ENCODE measurements around the gene EML6.

The EML6 gene

DNA sequence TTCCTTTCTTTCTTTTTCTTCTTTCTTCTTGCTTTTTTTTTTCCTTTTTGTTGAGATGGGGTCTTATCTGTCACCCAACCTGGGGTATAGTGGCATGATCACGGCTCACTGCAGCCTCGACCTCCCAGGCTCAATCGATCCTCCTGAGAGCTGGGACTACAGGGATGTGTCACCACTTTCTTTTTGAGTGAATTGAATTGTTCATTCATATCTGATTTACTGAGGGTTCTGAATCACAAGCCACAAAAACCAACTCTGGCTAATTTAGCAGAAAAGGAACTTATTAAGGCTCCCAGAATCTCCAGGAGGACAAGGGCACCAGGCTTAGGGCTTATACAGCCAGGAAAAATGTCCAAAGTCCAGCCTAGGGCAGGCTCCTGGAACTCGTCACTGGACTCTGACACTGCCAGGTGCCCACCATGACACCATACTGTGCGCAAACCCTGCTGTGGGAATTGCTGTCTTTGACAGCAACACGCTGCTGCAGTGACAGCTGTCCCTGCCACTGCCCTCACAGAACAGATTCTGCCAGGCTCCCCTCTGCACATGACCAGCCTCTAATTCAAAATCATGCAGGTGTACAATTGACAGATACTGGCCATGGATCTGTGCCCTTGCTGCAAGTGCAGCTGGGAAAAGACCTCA, 42.9 kb upstream of the EML6 start:
- Histone ChIP-seq H3K27me3 (ENCODE audit: insufficient read depth, low read length, poor library complexity, severe bottlenecking) (no peaks in the 10 kb centered on the region), H4K20me1 (ENCODE audit: insufficient read depth, low read length, poor library complexity, severe bottlenecking) (no peaks in the 10 kb centered on the region), H3K9ac (ENCODE audit: low read depth, low read length, poor library complexity, severe bottlenecking) (no peak overlapping the region), H3K9me3 (ENCODE audit: insufficient read depth, low read depth, low read length) (no peaks in the 10 kb centered on the region), H3K36me3 (ENCODE audit: insufficient read depth, low read length) (no peaks in the 10 kb centered on the region), H3K4me1 (ENCODE audit: insufficient read depth, low read length, poor library complexity, severe bottlenecking) (peaks cover 30% of the 10 kb centered on the region), H3K9me2 (replicated peaks; ENCODE audit: low read depth, low read length) (no peaks in the 10 kb centered on the region), H2AFZ (ENCODE audit: low read length) (no peak overlapping the region), H3K79me2 (ENCODE audit: insufficient read depth, low read length) (no peaks in the 10 kb centered on the region), H3K4me2 (ENCODE audit: low read depth, low read length, poor library complexity, severe bottlenecking) (peak overlapping the region; percentile 35), H3K4me3 (ENCODE audit: low read length, poor library complexity, severe bottlenecking) (peak overlapping the region; percentile 12), H3F3A (ENCODE audit: low read depth) (no peaks in the 10 kb centered on the region)
- TF ChIP-seq EZH2phosphoT487 (IDR thresholded peaks at IDR 0.05; ENCODE audit: borderline replicate concordance), result no peak
- TF ChIP-seq, protein P1, sequence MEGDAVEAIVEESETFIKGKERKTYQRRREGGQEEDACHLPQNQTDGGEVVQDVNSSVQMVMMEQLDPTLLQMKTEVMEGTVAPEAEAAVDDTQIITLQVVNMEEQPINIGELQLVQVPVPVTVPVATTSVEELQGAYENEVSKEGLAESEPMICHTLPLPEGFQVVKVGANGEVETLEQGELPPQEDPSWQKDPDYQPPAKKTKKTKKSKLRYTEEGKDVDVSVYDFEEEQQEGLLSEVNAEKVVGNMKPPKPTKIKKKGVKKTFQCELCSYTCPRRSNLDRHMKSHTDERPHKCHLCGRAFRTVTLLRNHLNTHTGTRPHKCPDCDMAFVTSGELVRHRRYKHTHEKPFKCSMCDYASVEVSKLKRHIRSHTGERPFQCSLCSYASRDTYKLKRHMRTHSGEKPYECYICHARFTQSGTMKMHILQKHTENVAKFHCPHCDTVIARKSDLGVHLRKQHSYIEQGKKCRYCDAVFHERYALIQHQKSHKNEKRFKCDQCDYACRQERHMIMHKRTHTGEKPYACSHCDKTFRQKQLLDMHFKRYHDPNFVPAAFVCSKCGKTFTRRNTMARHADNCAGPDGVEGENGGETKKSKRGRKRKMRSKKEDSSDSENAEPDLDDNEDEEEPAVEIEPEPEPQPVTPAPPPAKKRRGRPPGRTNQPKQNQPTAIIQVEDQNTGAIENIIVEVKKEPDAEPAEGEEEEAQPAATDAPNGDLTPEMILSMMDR (conservative IDR thresholded peaks at IDR 0.05; ENCODE audit: low read length), result no peak

GRCh38 chr2:54681416-54681815, 42.0 kb upstream of the EML6 start:
- H3F3A ChIP-seq (ENCODE audit: low read depth), result no peaks in the 10 kb centered on the region
- no peak overlapping the region for H3K9ac ChIP-seq (ENCODE audit: low read depth, low read length, poor library complexity, severe bottlenecking)
- no peak overlapping the region for H2AFZ ChIP-seq (ENCODE audit: low read length)
- no peaks in the 10 kb centered on the region for H3K36me3 ChIP-seq (ENCODE audit: insufficient read depth, low read length)
- H4K20me1 ChIP-seq (ENCODE audit: insufficient read depth, low read length, poor library complexity, severe bottlenecking), result no peaks in the 10 kb centered on the region
- no peaks in the 10 kb centered on the region for H3K79me2 ChIP-seq (ENCODE audit: insufficient read depth, low read length)
- H3K4me1 ChIP-seq (ENCODE audit: insufficient read depth, low read length, poor library complexity, severe bottlenecking), result peaks cover 30% of the 10 kb centered on the region
- H3K4me3 ChIP-seq (ENCODE audit: low read length, poor library complexity, severe bottlenecking), result no peak overlapping the region
- TF ChIP-seq, protein P1 (conservative IDR thresholded peaks at IDR 0.05; ENCODE audit: low read length), result no peak
- TF ChIP-seq EZH2phosphoT487 (IDR thresholded peaks at IDR 0.05; ENCODE audit: borderline replicate concordance), result no peak
- H3K27me3 ChIP-seq (ENCODE audit: insufficient read depth, low read length, poor library complexity, severe bottlenecking), result no peaks in the 10 kb centered on the region
- no peaks in the 10 kb centered on the region for H3K9me2 ChIP-seq (replicated peaks; ENCODE audit: low read depth, low read length)
- H3K4me2 ChIP-seq (ENCODE audit: low read depth, low read length, poor library complexity, severe bottlenecking), result peak overlapping the region; percentile 35
- no peaks in the 10 kb centered on the region for H3K9me3 ChIP-seq (ENCODE audit: insufficient read depth, low read depth, low read length)

DNA sequence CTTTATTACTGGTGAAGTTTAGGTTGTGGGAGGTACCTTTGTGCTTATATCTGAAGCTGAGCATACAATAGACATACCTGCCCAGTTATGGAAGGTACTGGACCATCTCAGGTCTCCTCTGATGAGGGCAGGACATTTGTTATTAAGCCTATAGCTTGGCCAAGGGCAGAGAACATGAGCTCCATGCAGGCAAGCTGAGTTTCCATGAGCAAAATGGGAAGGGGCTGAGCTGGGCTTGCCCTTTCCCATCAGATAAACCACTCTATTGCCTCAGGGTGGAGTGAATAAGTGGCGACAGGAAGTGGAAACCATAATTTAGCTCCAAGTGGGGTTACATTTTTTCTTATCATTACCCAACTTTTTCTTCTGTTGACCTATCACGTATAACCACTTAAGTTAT, 39.9 kb upstream of the EML6 start:
- Histone ChIP-seq H2AFZ (ENCODE audit: low read length) (no peak overlapping the region), H3K4me2 (ENCODE audit: low read depth, low read length, poor library complexity, severe bottlenecking) (no peak overlapping the region), H3K36me3 (ENCODE audit: insufficient read depth, low read length) (no peaks in the 10 kb centered on the region), H3K9ac (ENCODE audit: low read depth, low read length, poor library complexity, severe bottlenecking) (no peak overlapping the region), H3K9me2 (replicated peaks; ENCODE audit: low read depth, low read length) (no peaks in the 10 kb centered on the region), H4K20me1 (ENCODE audit: insufficient read depth, low read length, poor library complexity, severe bottlenecking) (no peaks in the 10 kb centered on the region), H3F3A (ENCODE audit: low read depth) (no peaks in the 10 kb centered on the region), H3K27me3 (ENCODE audit: insufficient read depth, low read length, poor library complexity, severe bottlenecking) (no peaks in the 10 kb centered on the region), H3K9me3 (ENCODE audit: insufficient read depth, low read depth, low read length) (no peaks in the 10 kb centered on the region), H3K4me3 (ENCODE audit: low read length, poor library complexity, severe bottlenecking) (no peak overlapping the region), H3K79me2 (ENCODE audit: insufficient read depth, low read length) (no peaks in the 10 kb centered on the region), H3K4me1 (ENCODE audit: insufficient read depth, low read length, poor library complexity, severe bottlenecking) (peaks cover 26% of the 10 kb centered on the region)
- TF ChIP-seq, protein P1 (conservative IDR thresholded peaks at IDR 0.05; ENCODE audit: low read length), result no peak
- no peak for TF ChIP-seq EZH2phosphoT487 (IDR thresholded peaks at IDR 0.05; ENCODE audit: borderline replicate concordance)
